OCI-LY7 (cell line): ENCODE measurements around the gene F2RL3.

Experiments
- EZH2phosphoT487 ChIP-seq: fragments of 200-600 bp; sonication (generic); IDR thresholded peaks from 2 replicates; pipeline ENCODE4 v1.6.1; 2018; ENCODE audit warnings: low read depth, borderline replicate concordance, mild to moderate bottlenecking, mixed run types, antibody characterized with exemption, low read length, moderate library complexity, mixed read lengths
- TF ChIP-seq, protein P1 (sequence below): fragments of 200-600 bp; sonication (generic); conservative IDR thresholded peaks from 2 replicates; pipeline ENCODE4 v1.5.1; 2014; ENCODE audit warnings: mild to moderate bottlenecking, antibody characterized with exemption, low read length, moderate library complexity, mixed read lengths

DNA sequence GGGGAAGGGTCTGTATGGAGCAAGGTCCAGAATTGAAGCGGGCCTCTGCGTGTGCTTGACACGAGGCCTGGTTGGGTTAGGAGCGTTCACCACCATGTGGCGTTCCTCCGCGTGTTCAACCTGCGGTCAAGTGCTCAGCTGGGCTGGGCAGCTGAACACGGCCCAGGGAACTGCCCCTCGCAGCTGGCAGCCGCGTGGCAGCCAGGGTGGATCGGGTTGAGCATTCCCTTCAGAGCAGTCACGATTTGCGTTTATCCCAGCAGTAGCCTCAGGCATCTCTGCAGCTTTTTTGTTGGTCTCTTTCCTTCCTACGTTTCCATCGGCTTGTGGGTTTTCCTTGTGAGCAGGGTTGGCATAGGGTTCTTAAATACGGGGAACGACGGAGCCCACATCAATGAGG is 28.7 kb upstream of the F2RL3 start:
- TF ChIP-seq, protein P1, sequence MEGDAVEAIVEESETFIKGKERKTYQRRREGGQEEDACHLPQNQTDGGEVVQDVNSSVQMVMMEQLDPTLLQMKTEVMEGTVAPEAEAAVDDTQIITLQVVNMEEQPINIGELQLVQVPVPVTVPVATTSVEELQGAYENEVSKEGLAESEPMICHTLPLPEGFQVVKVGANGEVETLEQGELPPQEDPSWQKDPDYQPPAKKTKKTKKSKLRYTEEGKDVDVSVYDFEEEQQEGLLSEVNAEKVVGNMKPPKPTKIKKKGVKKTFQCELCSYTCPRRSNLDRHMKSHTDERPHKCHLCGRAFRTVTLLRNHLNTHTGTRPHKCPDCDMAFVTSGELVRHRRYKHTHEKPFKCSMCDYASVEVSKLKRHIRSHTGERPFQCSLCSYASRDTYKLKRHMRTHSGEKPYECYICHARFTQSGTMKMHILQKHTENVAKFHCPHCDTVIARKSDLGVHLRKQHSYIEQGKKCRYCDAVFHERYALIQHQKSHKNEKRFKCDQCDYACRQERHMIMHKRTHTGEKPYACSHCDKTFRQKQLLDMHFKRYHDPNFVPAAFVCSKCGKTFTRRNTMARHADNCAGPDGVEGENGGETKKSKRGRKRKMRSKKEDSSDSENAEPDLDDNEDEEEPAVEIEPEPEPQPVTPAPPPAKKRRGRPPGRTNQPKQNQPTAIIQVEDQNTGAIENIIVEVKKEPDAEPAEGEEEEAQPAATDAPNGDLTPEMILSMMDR, result no peak
- TF ChIP-seq EZH2phosphoT487, result no peak
